ENCODE data around the gene AMHR2.

GRCh38 chr12:53419756-53420155, 3.9 kb upstream of the AMHR2 start:
- TF ChIP-seq CTCF (IDR thresholded peaks at IDR 0.05; ENCODE audit: borderline replicate concordance, extremely low read depth, low read length, poor library complexity, severe bottlenecking) (no peak), EZH2 (IDR thresholded peaks at IDR 0.05; ENCODE audit: borderline replicate concordance, low read depth, low read length, severe bottlenecking) (no peak)
